Stimulated activated CD4-positive, alpha-beta T cell treated with anti-CD3 and anti-CD28 coated beads, Interleukin-1b, Interleukin-23, amount 100 ng/mL, for 1 hour (primary cell): ENCODE data around the gene CENPA.
"Not testable (repeated sequence)": the region's sequence is repeated elsewhere in the genome, so short reads cannot be mapped to it uniquely, and the experiment has no call there.

Source experiments
- DNase-seq, 2 donors: peaks; one replicate each; pipeline ENCODE4 v3.0.0-alpha.2; 2020; ENCODE audit warnings: low read depth in 2 of 2

Gene CENPA

DNA sequence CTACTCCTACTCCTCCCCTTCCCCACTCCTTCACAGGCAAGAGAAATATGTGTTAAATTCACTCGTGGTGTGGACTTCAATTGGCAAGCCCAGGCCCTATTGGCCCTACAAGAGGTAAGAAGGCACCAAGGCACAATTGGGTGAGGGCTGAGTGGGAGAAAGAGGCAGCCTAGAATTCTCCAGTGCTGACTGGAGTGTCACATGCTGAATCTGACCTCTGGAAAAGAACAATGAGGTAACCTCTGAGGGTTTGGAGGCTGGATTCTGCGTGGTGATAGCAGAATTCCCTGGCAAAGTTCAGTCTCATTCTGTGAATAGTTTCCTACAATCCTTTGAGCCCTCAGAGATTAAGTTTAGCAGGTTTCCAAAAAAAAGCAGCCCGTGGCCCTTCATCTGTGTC lies 6.9 kb downstream of the CENPA start:
- no peak for DNase-seq

- no peak for DNase-seq
Measured at GRCh38 chr2:26793518-26793917, 7.7 kb downstream of the CENPA start.

DNA sequence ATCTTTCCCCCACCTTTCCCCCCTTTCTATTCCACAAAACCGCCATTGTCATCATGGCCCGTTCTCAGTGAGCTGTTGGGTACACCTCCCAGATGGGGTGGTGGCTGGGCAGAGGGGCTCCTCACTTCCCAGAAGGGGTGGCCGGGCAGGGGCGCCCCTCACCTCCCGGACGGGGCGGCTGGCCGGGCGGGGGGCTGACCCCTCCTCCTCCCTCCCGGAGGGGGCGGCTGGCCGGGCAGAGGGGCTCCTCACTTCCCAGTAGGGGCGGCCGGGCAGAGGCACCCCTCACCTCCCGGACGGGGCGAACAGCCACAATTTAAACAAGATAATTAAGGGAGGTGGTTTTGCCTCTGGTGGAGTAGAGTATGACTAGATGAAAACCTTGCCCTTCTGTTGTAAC lies 9.3 kb downstream of the CENPA start:
- not testable (repeated sequence) for DNase-seq

DNA sequence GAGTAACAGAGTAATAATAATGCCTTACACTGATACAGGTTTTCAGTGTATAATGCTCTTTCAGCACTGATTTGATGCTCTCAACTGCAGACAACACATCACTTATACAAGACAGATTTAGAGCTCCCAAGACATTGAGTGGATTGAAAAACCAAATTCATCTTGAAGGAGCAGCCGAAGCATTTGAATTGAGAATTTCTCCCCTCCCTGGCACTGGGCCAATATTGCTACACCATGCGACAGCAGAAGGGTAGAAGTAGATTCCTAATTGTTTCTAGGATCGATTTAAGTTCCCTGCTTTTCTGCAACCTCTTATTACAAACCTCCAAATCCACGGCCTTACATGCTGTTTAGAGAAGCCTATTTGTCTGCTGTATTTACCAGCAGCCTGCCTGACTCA lies 15.5 kb downstream of the CENPA start:
- DNase-seq = no peak

DNA sequence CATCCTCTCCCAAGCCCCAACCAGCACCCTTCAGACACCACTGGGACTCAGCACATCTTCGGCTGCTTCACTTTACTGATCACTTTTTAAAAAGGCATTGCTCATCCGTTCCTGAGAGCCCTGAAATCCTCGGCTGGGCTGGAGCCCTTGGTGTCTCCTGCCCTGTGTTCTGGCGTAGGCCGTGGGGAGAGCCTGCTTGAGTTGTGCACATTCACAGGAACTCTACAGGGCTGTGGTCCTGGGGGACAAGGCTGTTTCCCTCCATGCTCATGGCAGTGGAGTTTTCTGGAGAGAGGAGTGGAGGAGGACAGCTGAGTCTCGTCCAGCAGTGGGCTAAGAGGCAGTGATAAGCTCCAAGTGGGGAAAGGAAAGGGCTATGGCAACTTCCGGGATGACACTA lies 15.9 kb downstream of the CENPA start:
- DNase-seq = no peak

GRCh38 chr2:26805241-26805676 lies 19.4 kb downstream of the CENPA start:
- no peak for DNase-seq

- no peak for DNase-seq
Measured at GRCh38 chr2:26807788-26808460, 22.1 kb downstream of the CENPA start.

DNA sequence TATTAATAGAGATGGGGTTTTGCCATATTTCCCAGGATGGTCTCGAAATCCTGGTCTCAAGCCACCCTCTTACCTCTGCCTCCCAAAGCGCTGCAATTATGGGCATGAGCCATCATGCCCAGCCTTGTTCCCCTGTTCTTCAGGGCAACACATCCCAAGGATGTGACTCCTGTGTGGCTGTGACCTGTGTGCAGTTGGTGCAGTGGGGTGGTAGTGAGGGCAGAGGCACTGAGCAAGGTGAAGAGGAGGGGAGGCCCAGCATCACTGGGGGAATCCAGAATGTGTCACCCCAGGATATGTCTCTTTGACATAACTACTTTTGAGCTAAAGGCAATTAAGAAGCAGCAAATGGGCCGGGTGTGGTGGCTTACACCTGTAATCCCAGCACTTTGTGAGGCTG lies 23.4 kb downstream of the CENPA start:
- no peak for DNase-seq

GRCh38 chr2:26809876-26810577 lies 24.2 kb downstream of the CENPA start:
- no peak for DNase-seq

GRCh38 chr2:26811261-26811660 lies 25.4 kb downstream of the CENPA start:
- DNase-seq = no peak

DNA sequence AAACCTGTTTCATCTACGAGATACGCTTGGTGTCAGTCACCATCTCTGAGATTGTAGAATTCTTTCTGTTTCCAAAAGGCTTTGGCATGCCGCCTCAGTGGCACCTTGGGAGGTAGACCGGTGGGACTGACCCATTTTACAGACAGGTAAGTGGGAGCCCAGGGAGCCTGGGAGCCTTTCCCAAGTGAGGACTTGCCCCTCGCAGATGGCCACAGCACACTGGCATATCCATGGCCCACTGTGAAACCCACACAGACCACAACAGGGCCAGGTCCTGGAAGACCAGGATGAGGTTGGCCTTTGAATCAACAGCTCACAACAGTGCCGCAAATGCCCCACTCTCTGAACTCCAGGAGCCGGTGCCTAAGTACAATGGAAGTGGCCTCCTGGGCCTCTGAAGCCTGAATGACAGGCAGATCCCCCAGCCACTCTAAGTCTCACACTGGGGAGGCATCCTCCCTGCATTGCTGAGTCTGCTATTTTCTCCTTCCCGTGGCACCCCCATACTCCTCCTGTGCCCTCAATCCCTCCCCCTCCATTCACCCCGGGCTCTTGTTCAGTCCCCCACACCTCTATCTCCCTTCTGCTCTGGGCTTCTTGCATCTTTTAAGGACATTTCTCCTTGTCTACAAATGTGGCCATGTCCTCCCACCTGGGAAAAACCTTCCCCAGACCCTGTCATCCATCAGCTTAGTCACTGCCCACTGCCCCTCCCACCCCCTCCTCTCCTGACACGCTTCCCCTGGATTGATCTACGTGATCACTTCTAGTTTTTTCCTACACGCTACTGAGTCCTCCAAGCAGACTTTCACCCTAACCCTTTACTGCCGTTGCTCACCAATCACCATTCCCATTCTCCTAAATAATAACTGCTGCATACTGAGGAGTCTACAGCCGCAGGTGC lies 26.2 kb downstream of the CENPA start:
- no peak for DNase-seq

DNA sequence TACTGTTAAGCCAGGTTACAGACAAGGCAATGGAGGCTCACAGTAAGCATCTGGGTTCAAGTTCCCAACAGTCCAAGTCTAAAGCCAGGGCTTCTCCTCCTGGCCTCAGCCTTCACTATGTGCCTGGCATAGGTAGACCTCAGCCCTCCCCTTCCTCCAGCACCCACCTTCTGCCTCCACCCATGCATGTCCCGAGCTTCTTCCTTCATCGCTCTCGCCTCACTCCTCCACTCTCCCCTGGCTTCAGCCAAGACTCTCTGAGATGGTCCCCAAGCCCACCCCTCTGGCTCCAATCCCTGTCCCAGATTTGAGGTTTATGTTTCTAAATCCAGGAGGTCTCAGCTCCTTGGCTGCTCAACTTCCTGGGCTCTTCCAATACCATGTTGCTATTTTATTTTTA lies 26.9 kb downstream of the CENPA start:
- DNase-seq = no peak

DNA sequence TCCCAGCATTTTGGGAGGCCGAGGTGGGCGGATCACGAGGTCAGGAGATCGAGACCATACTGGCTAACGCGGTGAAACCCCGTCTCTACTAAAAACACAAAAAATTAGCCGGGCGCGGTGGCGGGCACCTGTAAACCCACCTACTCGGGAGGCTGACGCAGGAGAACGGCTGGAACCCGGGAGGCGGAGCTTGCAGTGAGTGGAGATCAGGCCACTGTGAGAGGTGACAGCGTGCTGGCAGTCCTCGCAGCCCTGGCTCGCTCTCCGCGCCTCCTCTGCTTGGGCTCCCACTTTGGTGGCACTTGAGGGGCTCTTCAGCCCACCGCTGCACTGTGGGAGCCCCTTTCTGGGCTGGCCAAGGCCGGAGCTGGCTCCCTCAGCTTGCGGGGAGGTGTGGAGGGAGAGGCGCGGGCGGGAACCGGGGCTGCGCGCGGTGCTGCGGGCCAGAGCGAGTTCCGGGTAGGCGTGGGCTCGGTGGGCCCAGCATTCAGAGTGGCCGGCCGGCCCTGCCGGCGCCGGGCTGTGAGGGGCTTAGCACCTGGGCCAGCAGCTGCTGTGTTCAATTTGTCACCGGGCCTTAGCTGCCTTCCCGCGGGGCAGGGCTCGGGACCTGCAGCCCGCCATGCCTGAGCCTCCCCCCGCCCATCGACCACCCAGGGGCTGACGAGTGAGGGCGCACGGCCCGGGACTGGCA lies 28.4 kb downstream of the CENPA start:
- not testable (repeated sequence) for DNase-seq

DNA sequence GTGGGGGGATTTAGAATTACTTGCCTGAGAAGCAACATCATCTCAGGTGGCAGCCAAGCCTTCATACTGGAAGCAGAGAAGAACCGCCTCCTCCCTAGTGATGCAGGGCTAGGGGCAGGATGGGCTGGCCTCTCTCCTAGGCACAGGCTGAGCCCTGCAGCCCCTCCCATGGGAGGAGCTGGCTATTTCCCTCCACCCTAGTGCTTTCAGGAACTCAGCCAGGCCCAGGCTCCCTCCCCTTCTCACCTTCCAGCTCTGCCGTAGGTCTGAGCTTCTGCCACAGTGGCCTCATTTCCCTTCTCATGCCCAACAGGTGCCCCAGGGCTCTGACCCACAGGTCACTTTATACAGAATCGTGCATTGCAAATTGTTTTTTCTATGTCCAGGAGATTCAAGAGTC lies 31.0 kb downstream of the CENPA start:
- DNase-seq = no peak

DNA sequence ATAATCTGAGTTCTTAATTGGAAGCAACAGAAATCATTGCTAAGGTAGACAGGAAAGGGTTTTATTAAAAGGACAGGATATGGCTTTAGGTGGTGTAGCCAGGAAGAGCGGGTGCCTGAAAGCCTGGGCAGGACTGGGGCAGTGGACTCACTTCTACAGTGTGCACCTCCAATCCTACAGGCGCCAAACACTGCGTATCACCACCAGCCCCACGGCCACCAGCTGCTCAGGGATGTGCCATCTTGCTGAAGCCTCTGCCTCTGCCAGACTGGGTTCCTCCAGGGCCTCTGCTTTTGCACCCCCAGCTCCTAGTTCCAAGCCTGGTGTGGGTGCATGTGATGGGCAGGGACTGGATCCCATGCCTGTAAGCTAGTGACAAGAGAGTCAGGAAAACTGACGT lies 32.4 kb downstream of the CENPA start:
- no peak for DNase-seq

DNA sequence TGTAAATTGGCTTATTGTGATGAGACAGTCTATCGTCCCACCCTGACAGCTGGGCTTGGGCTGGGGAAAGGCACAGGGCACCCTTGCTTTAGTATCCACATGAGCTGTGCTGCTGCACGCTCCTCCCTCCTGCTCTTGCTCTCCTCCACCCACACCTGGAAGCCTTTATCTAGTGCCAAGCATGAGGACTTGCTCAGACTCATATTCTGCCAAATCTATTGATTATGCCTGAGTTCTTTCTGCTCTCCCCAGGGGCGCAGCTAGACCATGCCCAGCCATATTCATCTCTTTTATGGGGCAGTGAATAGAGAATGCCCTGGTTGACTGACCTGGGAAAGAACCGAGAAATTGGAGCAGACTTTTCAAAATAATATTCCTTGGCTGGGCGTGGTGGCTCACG lies 33.1 kb downstream of the CENPA start:
- no peak for DNase-seq

- DNase-seq = no peak
Measured at GRCh38 chr2:26820932-26821331, 35.1 kb downstream of the CENPA start.

DNA sequence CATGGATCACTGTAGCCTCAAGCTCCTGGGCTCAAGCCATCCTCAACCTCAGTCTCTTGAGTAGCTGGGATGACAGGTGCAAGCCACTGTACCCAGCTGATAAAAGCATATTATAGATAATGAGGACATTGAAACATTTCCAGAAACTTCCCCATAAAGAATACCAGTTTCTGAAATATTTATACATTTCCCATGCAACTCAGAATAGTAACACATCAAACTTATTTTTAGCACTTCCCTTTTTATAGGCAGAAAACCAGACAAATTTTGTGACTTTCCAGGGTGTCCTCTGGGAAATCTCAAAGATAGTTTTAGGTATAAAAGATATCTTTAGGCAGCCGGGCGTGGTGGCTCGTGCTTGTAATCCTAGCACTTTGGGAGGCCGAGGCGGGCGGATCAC lies 37.0 kb downstream of the CENPA start:
- DNase-seq = no peak

DNA sequence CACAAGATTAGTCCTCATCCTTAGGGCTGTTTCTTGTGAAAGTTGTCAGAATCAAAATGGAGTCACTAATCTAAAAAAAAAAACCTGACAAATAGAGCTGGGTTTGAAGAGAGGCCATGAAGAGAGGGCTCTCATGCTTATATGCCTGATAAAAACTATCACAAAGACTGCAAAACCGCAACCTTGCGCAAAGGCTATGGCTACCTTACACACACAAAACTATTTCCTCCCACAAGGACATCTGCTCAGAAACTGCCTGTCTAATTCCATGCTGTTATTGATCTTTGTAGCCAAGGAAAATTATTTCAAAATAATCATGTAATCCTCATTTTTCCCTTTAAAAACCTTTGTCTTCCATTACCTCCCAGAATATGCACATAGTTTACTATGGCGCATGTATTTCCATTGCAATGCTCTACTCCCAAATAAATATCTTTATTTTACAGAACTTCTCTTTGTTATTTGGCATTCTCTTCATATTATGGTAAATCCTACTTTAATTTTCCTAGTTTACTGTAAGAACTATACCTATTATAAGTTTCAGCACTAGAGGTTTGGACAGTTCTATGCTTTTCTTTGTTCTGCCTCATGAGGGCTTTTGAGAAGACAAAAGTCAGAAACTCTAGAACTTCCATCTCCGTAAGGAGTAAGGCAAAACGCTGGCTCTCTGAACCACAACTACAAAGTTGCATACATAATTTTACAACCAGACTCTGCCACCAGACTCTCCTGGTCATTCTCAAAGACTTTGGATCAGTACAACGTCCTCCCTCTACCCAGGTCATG lies 52.5 kb downstream of the CENPA start:
- no peak for DNase-seq

DNA sequence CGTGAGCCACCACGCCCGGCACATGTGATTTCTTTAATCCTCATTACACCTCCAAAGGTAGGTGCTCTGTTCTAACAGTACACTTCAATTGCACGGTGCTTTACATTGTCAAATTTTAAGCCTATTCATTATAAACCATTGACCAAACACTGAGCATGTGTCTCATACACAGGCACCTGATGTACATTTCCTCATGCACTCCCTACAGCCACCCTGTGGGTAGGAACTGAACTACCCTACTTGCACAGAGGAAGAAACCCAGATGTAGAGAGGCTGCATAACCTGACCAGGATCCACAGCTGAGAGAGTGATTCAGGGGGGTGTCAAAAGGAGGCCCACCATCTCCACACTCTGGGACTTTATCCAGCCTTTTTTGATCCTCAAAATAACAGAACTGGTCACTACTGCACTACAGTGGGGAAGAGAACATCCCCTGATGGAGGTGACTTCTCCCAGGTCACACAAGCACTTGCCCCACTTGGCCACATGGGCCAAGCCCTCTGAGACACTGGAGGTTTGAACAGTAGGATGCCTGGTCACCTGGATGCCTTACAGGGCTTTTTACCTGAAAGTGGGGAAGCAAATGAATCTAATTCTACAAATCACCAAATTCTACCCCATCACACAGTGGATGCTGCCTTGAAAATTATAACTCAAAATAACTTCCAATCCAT lies 55.2 kb downstream of the CENPA start:
- no peak for DNase-seq

DNA sequence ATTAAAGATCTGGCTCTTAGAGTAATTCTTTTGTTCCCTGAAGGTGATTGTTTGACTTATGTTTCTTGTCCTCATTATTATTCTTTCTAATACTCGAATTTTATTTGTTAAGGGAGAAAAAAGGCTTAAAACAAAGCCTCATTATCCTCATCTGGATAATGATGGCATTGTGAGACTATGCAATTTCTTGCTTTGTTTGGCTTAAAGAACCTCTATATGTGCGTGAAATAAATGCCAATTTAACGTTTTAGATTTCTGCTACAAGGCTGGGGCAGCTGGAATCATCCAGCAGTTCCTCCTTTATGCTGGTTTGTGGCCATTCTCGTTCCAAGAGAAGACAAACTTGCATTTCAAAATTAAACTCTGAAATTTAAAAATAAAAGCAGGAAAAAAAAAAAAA lies 57.2 kb downstream of the CENPA start:
- no peak for DNase-seq
